Stomach (tissue), 4 donors: ENCODE results near the gene NOD2.

Source experiments
- EP300 ChIP-seq: sonication (generic); formaldehyde crosslinking; IDR thresholded peaks from one replicate; pipeline ENCODE4 v1.6.1; 2017; ENCODE audit warnings: antibody characterized with exemption
- POLR2AphosphoS5 ChIP-seq, 3 donors: sonication (generic); formaldehyde crosslinking; IDR thresholded peaks; one replicate each; pipeline ENCODE4 v1.6.1; 2016; ENCODE audit warnings: antibody characterized with exemption in 3 of 3
- TF ChIP-seq, protein P1 (sequence below), 7 experiments: fragments of 450-650 bp in 4 of 7; fragments of 200-600 bp in 3 of 7; sonication (generic) in 3 of 7; IDR thresholded peaks; one replicate each; pipeline ENCODE4 v1.5.1; 2016 to 2019; ENCODE audit warnings: antibody characterized with exemption in 7 of 7, control low read depth in 2 of 7, mild to moderate bottlenecking in 1 of 7

DNA sequence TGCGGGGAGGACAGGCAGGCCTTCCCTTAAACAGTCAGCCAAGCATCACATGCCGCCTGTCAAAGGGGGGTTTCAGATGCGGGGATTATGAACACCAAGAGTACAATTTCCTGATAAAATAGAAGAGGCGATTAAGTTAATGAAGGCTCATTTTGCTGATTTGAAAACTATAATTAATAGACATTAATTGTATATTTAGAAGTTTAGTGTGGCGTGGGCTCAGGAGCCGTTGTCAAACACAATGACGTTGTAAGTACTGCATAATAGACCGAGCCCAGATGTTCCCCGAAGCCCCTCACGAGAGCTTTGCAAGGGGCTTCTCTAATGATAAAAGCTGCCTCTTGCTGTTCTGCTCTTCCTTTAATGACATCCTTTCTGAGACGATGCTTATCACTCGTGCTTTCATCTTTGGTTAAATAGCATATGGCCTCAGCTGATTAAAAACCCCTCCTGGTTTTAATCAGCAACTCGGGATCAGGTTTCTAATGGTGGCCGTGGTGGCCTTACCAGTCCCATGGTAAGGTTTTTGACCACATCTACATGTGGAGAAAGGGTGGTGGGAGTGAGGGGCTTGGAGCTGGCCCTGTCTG, 40.5 kb upstream of the NOD2 start:
- TF ChIP-seq EP300: no peak
- TF ChIP-seq, protein P1, sequence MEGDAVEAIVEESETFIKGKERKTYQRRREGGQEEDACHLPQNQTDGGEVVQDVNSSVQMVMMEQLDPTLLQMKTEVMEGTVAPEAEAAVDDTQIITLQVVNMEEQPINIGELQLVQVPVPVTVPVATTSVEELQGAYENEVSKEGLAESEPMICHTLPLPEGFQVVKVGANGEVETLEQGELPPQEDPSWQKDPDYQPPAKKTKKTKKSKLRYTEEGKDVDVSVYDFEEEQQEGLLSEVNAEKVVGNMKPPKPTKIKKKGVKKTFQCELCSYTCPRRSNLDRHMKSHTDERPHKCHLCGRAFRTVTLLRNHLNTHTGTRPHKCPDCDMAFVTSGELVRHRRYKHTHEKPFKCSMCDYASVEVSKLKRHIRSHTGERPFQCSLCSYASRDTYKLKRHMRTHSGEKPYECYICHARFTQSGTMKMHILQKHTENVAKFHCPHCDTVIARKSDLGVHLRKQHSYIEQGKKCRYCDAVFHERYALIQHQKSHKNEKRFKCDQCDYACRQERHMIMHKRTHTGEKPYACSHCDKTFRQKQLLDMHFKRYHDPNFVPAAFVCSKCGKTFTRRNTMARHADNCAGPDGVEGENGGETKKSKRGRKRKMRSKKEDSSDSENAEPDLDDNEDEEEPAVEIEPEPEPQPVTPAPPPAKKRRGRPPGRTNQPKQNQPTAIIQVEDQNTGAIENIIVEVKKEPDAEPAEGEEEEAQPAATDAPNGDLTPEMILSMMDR (IDR thresholded peaks at IDR 0.05): no peak
- no peak for TF ChIP-seq POLR2AphosphoS5 (IDR thresholded peaks at IDR 0.05)
